Measurements from ENCODE around the gene RCC2.

The RCC2 gene

DNA sequence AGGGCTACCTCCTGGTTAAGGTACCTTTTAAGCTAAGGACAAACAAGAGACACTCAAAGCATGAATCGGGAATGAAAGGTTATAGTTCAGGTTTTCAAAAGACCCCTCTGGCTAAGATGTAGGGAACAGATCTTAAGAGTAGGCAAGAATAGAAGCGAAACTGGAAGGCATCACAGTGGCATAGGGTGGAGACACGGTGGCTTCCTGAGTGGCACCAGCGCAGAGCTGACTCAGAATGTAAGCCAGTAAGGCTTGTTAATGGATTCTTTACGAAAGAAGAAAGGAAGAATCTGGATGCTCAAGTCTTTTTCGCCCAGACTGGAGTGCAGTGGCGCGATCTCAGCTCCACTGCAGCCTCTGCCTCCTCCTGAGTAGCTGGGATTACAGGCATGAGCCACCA lies 46.2 kb downstream of the RCC2 start:
- Histone ChIP-seq H3K4me3 (ENCODE audit: low read depth, low read length) (no peak overlapping the region), H3K36me3 (ENCODE audit: control insufficient read depth in 2 of 2, insufficient read depth in 1 of 2, low read length in 2 of 2) (no peaks in the 10 kb centered on the region), H3K4me1 (ENCODE audit: control insufficient read depth, insufficient read depth, low read length) (no peaks in the 10 kb centered on the region), H3K27ac (ENCODE audit: extremely low read depth, low read depth, low read length) (no peak overlapping the region), H3K9me3 (ENCODE audit: control insufficient read depth, insufficient read depth, low read depth, low read length) (no peaks in the 10 kb centered on the region)
- CTCF ChIA-PET: interaction anchor here (0.9 kb wide), 1 partner anchor 9 kb away, joined by 5 read pairs; no protein-coding TSS in a partner anchor
- POLR2A ChIA-PET: no interaction called here
- TF ChIP-seq RBAK (tag by site-specific recombination; IDR thresholded peaks at IDR 0.05): no peak
- TF ChIP-seq ZFHX2 (tag by site-specific recombination; conservative IDR thresholded peaks at IDR 0.05): no peak
- TF ChIP-seq ZNF19 (tag by site-specific recombination; IDR thresholded peaks at IDR 0.05; ENCODE audit: low read depth): no peak
- TF ChIP-seq, protein P1, sequence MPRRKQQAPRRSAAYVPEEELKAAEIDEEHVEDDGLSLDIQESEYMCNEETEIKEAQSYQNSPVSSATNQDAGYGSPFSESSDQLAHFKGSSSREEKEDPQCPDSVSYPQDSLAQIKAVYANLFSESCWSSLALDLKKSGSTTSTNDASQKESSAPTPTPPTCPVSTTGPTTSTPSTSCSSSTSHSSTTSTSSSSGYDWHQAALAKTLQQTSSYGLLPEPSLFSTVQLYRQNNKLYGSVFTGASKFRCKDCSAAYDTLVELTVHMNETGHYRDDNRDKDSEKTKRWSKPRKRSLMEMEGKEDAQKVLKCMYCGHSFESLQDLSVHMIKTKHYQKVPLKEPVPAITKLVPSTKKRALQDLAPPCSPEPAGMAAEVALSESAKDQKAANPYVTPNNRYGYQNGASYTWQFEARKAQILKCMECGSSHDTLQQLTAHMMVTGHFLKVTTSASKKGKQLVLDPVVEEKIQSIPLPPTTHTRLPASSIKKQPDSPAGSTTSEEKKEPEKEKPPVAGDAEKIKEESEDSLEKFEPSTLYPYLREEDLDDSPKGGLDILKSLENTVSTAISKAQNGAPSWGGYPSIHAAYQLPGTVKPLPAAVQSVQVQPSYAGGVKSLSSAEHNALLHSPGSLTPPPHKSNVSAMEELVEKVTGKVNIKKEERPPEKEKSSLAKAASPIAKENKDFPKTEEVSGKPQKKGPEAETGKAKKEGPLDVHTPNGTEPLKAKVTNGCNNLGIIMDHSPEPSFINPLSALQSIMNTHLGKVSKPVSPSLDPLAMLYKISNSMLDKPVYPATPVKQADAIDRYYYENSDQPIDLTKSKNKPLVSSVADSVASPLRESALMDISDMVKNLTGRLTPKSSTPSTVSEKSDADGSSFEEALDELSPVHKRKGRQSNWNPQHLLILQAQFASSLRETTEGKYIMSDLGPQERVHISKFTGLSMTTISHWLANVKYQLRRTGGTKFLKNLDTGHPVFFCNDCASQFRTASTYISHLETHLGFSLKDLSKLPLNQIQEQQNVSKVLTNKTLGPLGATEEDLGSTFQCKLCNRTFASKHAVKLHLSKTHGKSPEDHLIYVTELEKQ (tag by site-specific recombination; IDR thresholded peaks at IDR 0.05; ENCODE audit: borderline replicate concordance): no peak
- TF ChIP-seq ZNF521 (tag by site-specific recombination; IDR thresholded peaks at IDR 0.05): no peak

DNA sequence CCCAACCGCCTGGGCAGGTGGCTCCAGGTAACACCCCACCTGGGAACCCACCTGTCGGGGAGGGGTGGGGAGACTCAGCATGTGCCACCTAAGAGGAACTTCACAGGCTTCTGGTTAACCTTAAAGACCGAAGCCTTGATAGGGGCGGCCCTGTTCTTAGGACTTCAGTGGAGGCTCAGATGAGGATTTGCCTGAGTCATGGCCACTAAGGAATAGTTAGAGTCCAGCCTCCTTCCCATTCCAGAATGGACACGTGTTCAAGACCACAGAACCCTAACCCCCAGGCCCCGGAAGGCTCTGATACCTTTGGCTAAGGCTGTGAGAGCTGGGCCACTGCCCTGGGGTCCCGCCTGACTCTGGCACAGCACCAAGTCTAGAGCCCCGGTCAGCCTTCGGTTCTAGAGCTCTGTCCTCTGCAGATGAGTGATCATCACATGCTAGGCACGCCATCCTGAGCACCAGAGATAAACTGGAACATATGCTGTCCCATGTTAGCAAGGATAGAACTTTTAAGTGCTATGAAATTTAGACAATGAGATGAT lies 47.2 kb downstream of the RCC2 start:
- no peak for TF ChIP-seq ZNF132 (tag by site-specific recombination; IDR thresholded peaks at IDR 0.05; ENCODE audit: borderline replicate concordance)
- no peak for TF ChIP-seq ZNF239 (tag by site-specific recombination; IDR thresholded peaks at IDR 0.05)
- no peak for TF ChIP-seq ZBTB48 (tag by site-specific recombination; IDR thresholded peaks at IDR 0.05)
- TF ChIP-seq, protein P2, sequence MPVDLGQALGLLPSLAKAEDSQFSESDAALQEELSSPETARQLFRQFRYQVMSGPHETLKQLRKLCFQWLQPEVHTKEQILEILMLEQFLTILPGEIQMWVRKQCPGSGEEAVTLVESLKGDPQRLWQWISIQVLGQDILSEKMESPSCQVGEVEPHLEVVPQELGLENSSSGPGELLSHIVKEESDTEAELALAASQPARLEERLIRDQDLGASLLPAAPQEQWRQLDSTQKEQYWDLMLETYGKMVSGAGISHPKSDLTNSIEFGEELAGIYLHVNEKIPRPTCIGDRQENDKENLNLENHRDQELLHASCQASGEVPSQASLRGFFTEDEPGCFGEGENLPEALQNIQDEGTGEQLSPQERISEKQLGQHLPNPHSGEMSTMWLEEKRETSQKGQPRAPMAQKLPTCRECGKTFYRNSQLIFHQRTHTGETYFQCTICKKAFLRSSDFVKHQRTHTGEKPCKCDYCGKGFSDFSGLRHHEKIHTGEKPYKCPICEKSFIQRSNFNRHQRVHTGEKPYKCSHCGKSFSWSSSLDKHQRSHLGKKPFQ (tag by site-specific recombination; IDR thresholded peaks at IDR 0.05): no peak
- TF ChIP-seq ZNF335 (tag by site-specific recombination; conservative IDR thresholded peaks at IDR 0.05): no peak
- no peak for TF ChIP-seq ZNF658 (tag by site-specific recombination; IDR thresholded peaks at IDR 0.05)
- TF ChIP-seq CTCF (tag by site-specific recombination; IDR thresholded peaks at IDR 0.05): no peak
- POLR2A ChIA-PET: no interaction called here
- H3K9me3 ChIP-seq (ENCODE audit: control insufficient read depth, insufficient read depth, low read depth, low read length): no peaks in the 10 kb centered on the region
- CTCF ChIA-PET: interaction anchor here (0.7 kb wide), 1 partner anchor 28 kb away, joined by 5 read pairs; no protein-coding TSS in a partner anchor
- H3K4me1 ChIP-seq (ENCODE audit: control insufficient read depth, insufficient read depth, low read length): no peaks in the 10 kb centered on the region
- no peak overlapping the region for H3K27ac ChIP-seq (ENCODE audit: extremely low read depth, low read depth, low read length)
- H3K4me3 ChIP-seq (ENCODE audit: low read depth, low read length): no peak overlapping the region
- no peaks in the 10 kb centered on the region for H3K36me3 ChIP-seq (ENCODE audit: control insufficient read depth in 2 of 2, insufficient read depth in 1 of 2, low read length in 2 of 2)

DNA sequence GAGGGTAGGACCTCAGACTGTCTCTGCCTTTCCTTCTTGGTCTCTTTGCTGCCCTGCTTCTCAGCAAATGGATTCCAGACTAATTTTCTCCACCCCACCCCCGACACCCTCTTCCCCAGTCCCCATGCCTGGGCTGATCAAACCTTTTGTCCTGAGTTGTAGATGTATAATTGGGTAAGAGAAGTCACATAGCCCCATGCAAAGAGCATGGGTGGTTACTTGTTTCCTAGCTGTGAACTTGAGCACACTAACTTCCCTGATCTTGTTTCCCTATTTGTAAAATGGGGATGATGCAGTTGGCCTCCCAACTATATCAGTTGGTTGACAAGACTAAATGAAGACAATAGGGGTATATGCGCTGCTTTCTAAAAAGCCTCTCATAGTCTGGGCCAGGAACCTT lies 58.3 kb downstream of the RCC2 start:
- POLR2A ChIA-PET: interaction anchor here (0.5 kb wide), 1 partner anchor 57 kb away, joined by 5 read pairs; no protein-coding TSS in a partner anchor
- no peaks in the 10 kb centered on the region for H3K4me1 ChIP-seq (ENCODE audit: control insufficient read depth, insufficient read depth, low read length)
- H3K27ac ChIP-seq (ENCODE audit: extremely low read depth, low read depth, low read length): no peak overlapping the region
- no peaks in the 10 kb centered on the region for H3K36me3 ChIP-seq (ENCODE audit: control insufficient read depth in 2 of 2, insufficient read depth in 1 of 2, low read length in 2 of 2)
- H3K4me3 ChIP-seq (ENCODE audit: low read depth, low read length): no peak overlapping the region
- CTCF ChIA-PET: no interaction called here
- no peaks in the 10 kb centered on the region for H3K9me3 ChIP-seq (ENCODE audit: control insufficient read depth, insufficient read depth, low read depth, low read length)
- TF ChIP-seq ZBTB6 (tag by site-specific recombination; IDR thresholded peaks at IDR 0.05) (no peak), ZNF571 (tag by site-specific recombination; IDR thresholded peaks at IDR 0.05) (no peak), ZFP69B (tag by site-specific recombination; IDR thresholded peaks at IDR 0.05) (no peak), ZNF610 (tag by site-specific recombination; IDR thresholded peaks at IDR 0.05; ENCODE audit: borderline replicate concordance) (no peak), ZNF548 (tag by site-specific recombination; IDR thresholded peaks at IDR 0.05) (no peak), GLIS1 (tag by site-specific recombination; IDR thresholded peaks at IDR 0.05) (no peak), PRDM6 (tag by site-specific recombination; IDR thresholded peaks at IDR 0.05) (no peak), BCL11A (tag by site-specific recombination; IDR thresholded peaks at IDR 0.05; ENCODE audit: low read depth) (no peak), ZNF175 (tag by site-specific recombination; IDR thresholded peaks at IDR 0.05) (no peak), ZNF23 (tag by site-specific recombination; IDR thresholded peaks at IDR 0.05; ENCODE audit: borderline replicate concordance) (no peak), ZNF394 (tag by site-specific recombination; IDR thresholded peaks at IDR 0.05; ENCODE audit: borderline replicate concordance) (no peak)

All from HEK293 (cell line).